ENCODE data around the gene MYG1.

DNA sequence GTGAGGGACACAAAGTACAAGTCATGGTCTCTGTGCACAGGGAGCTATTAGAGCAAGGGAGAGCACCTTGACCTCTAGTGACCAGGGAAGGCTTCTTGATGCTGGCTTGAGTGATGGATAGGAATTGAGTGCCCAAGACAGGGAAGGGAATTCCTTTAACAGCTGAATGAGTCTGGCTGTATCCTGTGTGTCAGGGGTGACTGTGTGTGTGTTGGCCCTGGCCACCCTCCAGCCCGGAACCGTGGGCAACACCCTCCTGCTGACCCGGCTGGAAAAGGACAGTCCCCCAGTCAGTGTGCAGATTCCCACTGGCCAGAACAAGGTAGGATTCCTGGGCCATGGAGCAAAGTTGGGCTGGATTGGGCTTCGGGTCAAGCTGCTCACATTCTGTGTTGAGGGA, 9.6 kb upstream of the MYG1 start:
- TF ChIP-seq, protein P1, sequence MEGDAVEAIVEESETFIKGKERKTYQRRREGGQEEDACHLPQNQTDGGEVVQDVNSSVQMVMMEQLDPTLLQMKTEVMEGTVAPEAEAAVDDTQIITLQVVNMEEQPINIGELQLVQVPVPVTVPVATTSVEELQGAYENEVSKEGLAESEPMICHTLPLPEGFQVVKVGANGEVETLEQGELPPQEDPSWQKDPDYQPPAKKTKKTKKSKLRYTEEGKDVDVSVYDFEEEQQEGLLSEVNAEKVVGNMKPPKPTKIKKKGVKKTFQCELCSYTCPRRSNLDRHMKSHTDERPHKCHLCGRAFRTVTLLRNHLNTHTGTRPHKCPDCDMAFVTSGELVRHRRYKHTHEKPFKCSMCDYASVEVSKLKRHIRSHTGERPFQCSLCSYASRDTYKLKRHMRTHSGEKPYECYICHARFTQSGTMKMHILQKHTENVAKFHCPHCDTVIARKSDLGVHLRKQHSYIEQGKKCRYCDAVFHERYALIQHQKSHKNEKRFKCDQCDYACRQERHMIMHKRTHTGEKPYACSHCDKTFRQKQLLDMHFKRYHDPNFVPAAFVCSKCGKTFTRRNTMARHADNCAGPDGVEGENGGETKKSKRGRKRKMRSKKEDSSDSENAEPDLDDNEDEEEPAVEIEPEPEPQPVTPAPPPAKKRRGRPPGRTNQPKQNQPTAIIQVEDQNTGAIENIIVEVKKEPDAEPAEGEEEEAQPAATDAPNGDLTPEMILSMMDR (IDR thresholded peaks at IDR 0.05), result no peak
- TF ChIP-seq POLR2A (IDR thresholded peaks at IDR 0.05) (no peak), POLR2AphosphoS5 (IDR thresholded peaks at IDR 0.05) (no peak), EP300 (IDR thresholded peaks at IDR 0.05) (no peak)

Data from suprapubic skin (tissue), 4 donors.